BJ (cell line): ENCODE results near the gene HOGA1. TPM values are rescaled to one million over a fixed set of nuclear protein-coding genes. Genes with fewer than 3 reads are reported as not detected.
A peak's percentile ranks its signal among the peaks of the same experiment; 100 is the strongest.
"Not testable (repeated sequence)": the region's sequence is repeated elsewhere in the genome, so short reads cannot be mapped to it uniquely, and the experiment has no call there.

ENCODE experiments used
- CTCF ChIA-PET: fragments of 350-600 bp; formaldehyde crosslinking; extraction: SDS; loops from one replicate; lab custom pipeline; 2021; ENCODE audit warnings: antibody characterized with exemption, inconsistent platforms; lab: Yijun Ruan, JAX
- POLR2A ChIA-PET: fragments of 300-600 bp; sonication (Branson Sonifier 250); formaldehyde crosslinking; extraction: SDS; loops from one replicate; lab custom pipeline; 2021; ENCODE audit warnings: antibody characterized with exemption; lab: Charles Lee
- DNase-seq: peaks from one replicate; pipeline ENCODE4 v3.0.0-alpha.2; 2011; ENCODE audit warnings: low read depth
- H3K27me3 ChIP-seq: 2 replicates; pipeline ENCODE4 v1.6.0; 2011; ENCODE audit warnings: low read length; ENCODE audit not compliant: control insufficient read depth, insufficient read depth
- H3K36me3 ChIP-seq: 2 replicates; pipeline ENCODE4 v1.5.1; 2011; ENCODE audit warnings: low read length; ENCODE audit not compliant: control insufficient read depth, insufficient read depth
- H3K4me3 ChIP-seq: 2 replicates; pipeline ENCODE4 v1.5.1; 2011; ENCODE audit warnings: low read depth, mild to moderate bottlenecking, control low read depth, low read length
- CTCF ChIP-seq: IDR thresholded peaks from 2 replicates; pipeline ENCODE4 v1.5.1; 2011; ENCODE audit warnings: low read depth, mild to moderate bottlenecking, control low read depth, inconsistent platforms, low read length, moderate library complexity; ENCODE audit not compliant: insufficient read depth
- polyA plus RNA-seq: library from polyadenylated mRNA; depleted of rRNA; stranded (reverse); fragments of >200 nt; gene quantifications from 2 replicates; pipeline ENCODE4 v1.2.3, GENCODE V29; 2011

The HOGA1 gene
- polyA plus RNA-seq, 1 experiment, result 0.17 TPM

- peak overlapping the region; percentile 75 for H3K4me3 ChIP-seq
These were observed 57.0 kb downstream of the HOGA1 start for GRCh38 chr10:97640868-97641811.

GRCh38 chr10:97642471-97643159, 58.4 kb downstream of the HOGA1 start:
- CTCF ChIA-PET, H3K4me3 ChIP-seq, DNase-seq, H3K27me3 ChIP-seq, H3K36me3 ChIP-seq: not testable (repeated sequence)
- POLR2A ChIA-PET, result interaction anchor here (0.6 kb wide), 2 partner anchors 42 to 72 kb away, joined by 3 to 9 read pairs; no protein-coding TSS in a partner anchor

More at GRCh38 chr10:97640868-97641811, 57.0 kb downstream of the HOGA1 start:
- ChIA-PET POLR2A (interaction anchor here (0.6 to 0.7 kb wide), 4 partner anchors 15 to 286 kb away, joined by 3 to 8 read pairs (median 4); partner anchors contain the start of gene AVPI1), CTCF (interaction anchor here (0.6 to 1.4 kb wide), 4 partner anchors 8 to 35 kb away, joined by 3 to 4 read pairs (median 3); no protein-coding TSS in a partner anchor)
- Histone ChIP-seq H3K27me3 (no peaks in the 10 kb centered on the region), H3K36me3 (no peaks in the 10 kb centered on the region)
- DNase-seq, result no peak
- no peak for TF ChIP-seq CTCF

GRCh38 chr10:97643441-97643985, 59.3 kb downstream of the HOGA1 start:
- no peak overlapping the region for H3K4me3 ChIP-seq
- no peak for DNase-seq
- H3K36me3 ChIP-seq, result no peaks in the 10 kb centered on the region
- ChIA-PET POLR2A (no interaction called here), CTCF (no interaction called here)
- TF ChIP-seq CTCF, result no peak
- H3K27me3 ChIP-seq, result no peaks in the 10 kb centered on the region

- Histone ChIP-seq H3K36me3 (no peaks in the 10 kb centered on the region), H3K4me3 (no peak overlapping the region), H3K27me3 (no peaks in the 10 kb centered on the region)
- ChIA-PET POLR2A (no interaction called here), CTCF (interaction anchor here (1.3 kb wide), 1 partner anchor 111 kb away, joined by 3 read pairs; no protein-coding TSS in a partner anchor)
- TF ChIP-seq CTCF, result no peak
- no peak for DNase-seq
These were observed 60.7 kb downstream of the HOGA1 start for GRCh38 chr10:97644936-97645335.

- Histone ChIP-seq H3K4me3 (no peak overlapping the region), H3K27me3 (no peaks in the 10 kb centered on the region), H3K36me3 (no peaks in the 10 kb centered on the region)
- TF ChIP-seq CTCF, result no peak
- POLR2A ChIA-PET, result interaction anchor here (0.6 kb wide), 1 partner anchor 42 kb away, joined by 6 read pairs; no protein-coding TSS in a partner anchor
- DNase-seq, result no peak
- CTCF ChIA-PET, result no interaction called here
These were observed 63.4 kb downstream of the HOGA1 start for GRCh38 chr10:97647556-97647955.
